Pancreas (tissue), 10 donors: ENCODE results near the gene IL6ST. TPM values are rescaled to one million over a fixed set of nuclear protein-coding genes. Genes with fewer than 3 reads are reported as not detected.

Experiments
- ATAC-seq, 4 donors: fragments of 200-7000 bp; cut with Tn5 transposase; one replicate each; pipeline versions ENCODE4 v1.8.0 to v1.9.1; 2020; ENCODE audit warnings: mild to moderate bottlenecking in 4 of 4, moderate library complexity in 4 of 4
- DNase-seq, 6 donors: peaks; one replicate each; pipeline ENCODE4 v3.0.0-alpha.2; 2020
- FAIRE-seq: peaks from 2 replicates; lab custom pipeline; 2012; peaks lifted over from hg19 to GRCh38; lab: Jason Lieb, UNC
- H3K27ac ChIP-seq, 4 donors: fragments of 200-600 bp; sonication (generic); 1 replicate in 3 of 4; 2 replicates in 1 of 4; pipeline versions ENCODE4 v1.5.0 to v1.8.0; 2020
- H3K27me3 ChIP-seq, 4 donors: fragments of 200-600 bp; one replicate each; pipeline ENCODE4 v1.8.0; 2021
- H3K36me3 ChIP-seq, 3 donors: fragments of 200-600 bp; sonication (generic) in 1 of 3; one replicate each; pipeline versions ENCODE4 v1.5.0 to v1.8.0; 2020 to 2021
- H3K4me1 ChIP-seq, 3 donors: fragments of 200-600 bp; one replicate each; pipeline ENCODE4 v1.8.0; 2021
- H3K4me3 ChIP-seq, 4 donors: fragments of 200-600 bp; sonication (generic) in 2 of 4; one replicate each; pipeline versions ENCODE4 v1.5.0 to v1.8.0; 2020 to 2021
- H3K9me3 ChIP-seq, 4 donors: fragments of 200-600 bp; one replicate each; pipeline ENCODE4 v1.8.0; 2021
- WGBS, 2 donors: extraction: QIAGEN DNeasy Blood & Tissue Kit; methylation state at CpG; one replicate each; pipeline ENCODE4 v1.1.7; 2013; 5-methylcytosine and 5-hydroxymethylcytosine counted together
- intact Hi-C, 3 donors: fragments of 100-400 bp; cut with DNase I; formaldehyde crosslinking; loops; one replicate each; pipeline versions ENCODE4 v1.11.1 to v1.14.2; 2022
- polyA plus RNA-seq, 2 donors: library from polyadenylated mRNA; stranded (reverse); fragments of 200-250 nt; gene quantifications; one replicate each; pipeline ENCODE4 v1.2.3, GENCODE V29; 2013
- total RNA-seq, 6 donors: library from RNA; stranded (reverse); fragmentation: NEBNext Ultra II Directional in 4 of 6; extraction: Animal tissue kit (Norgen Biotek cat#: 25700) in 4 of 6; gene quantifications; one replicate each; pipeline versions ENCODE4 v1.2.1 to v1.2.4, GENCODE V29; 2021 to 2023
- TF ChIP-seq, protein P1 (sequence below), 4 donors: fragments of 200-600 bp; sonication (generic) in 3 of 4; IDR thresholded peaks; one replicate each; pipeline versions ENCODE4 v1.5.0 to v1.8.0; 2021; ENCODE audit warnings: antibody characterized with exemption in 4 of 4
- donor health status: healthy with polysubstance abuse.
- donor health status: DM: no; HTN: no; CAD: no; lungs with moderate emphysema.
- donor health status: DM: no; HTN: no; CAD: no.
- donor health status: control.
- donor health status: control.
- donor health status: Bipolar disorder and iron deficiency.
- donor health status: DM: yes; HTN: yes; CAD: no.
- donor health status: DM: no; HTN: no; CAD: no.
- donor health status: DM: no; HTN: no; CAD: no.
- donor health status: DM: yes; HTN: yes; CAD: no.

The IL6ST gene
- total and polyA plus RNA-seq, 8 donors: 14.5 to 165 (median 63.6) TPM

DNA sequence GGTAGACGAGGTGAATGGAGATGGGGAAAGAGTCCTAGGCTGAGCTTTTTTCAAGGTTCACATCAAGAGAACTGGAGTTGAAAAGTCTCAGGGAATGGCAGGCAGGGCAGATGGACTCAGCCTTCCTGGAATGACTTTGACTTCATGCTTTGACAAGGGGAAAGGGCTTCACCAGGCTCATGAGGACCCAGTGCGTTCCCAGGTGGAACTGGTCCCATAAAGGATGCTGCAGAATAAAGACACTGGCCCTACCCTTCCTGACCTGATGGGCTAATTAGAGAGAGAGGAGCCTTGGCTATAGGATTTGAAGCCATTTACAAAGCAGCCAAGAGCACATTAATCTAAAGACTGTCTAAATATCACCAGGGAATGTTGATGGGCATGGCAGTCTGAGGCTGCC lies 79.8 kb downstream of the IL6ST start:
- Histone ChIP-seq H3K36me3 (no peaks in the 10 kb centered on the region), H3K9me3 (no peaks in the 10 kb centered on the region), H3K27me3 (no peaks in the 10 kb centered on the region), H3K4me1 (no peaks in the 10 kb centered on the region), H3K27ac (no peak overlapping the region), H3K4me3 (no peak overlapping the region)
- WGBS, 2 donors: 93 to 96% methylated on average over 2 of the region's 2 CpGs
- FAIRE-seq (no peak), ATAC-seq (no peak), DNase-seq (no peak)
- TF ChIP-seq, protein P1, sequence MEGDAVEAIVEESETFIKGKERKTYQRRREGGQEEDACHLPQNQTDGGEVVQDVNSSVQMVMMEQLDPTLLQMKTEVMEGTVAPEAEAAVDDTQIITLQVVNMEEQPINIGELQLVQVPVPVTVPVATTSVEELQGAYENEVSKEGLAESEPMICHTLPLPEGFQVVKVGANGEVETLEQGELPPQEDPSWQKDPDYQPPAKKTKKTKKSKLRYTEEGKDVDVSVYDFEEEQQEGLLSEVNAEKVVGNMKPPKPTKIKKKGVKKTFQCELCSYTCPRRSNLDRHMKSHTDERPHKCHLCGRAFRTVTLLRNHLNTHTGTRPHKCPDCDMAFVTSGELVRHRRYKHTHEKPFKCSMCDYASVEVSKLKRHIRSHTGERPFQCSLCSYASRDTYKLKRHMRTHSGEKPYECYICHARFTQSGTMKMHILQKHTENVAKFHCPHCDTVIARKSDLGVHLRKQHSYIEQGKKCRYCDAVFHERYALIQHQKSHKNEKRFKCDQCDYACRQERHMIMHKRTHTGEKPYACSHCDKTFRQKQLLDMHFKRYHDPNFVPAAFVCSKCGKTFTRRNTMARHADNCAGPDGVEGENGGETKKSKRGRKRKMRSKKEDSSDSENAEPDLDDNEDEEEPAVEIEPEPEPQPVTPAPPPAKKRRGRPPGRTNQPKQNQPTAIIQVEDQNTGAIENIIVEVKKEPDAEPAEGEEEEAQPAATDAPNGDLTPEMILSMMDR (IDR thresholded peaks at IDR 0.05): no peak
- intact Hi-C loops: no loop called here

DNA sequence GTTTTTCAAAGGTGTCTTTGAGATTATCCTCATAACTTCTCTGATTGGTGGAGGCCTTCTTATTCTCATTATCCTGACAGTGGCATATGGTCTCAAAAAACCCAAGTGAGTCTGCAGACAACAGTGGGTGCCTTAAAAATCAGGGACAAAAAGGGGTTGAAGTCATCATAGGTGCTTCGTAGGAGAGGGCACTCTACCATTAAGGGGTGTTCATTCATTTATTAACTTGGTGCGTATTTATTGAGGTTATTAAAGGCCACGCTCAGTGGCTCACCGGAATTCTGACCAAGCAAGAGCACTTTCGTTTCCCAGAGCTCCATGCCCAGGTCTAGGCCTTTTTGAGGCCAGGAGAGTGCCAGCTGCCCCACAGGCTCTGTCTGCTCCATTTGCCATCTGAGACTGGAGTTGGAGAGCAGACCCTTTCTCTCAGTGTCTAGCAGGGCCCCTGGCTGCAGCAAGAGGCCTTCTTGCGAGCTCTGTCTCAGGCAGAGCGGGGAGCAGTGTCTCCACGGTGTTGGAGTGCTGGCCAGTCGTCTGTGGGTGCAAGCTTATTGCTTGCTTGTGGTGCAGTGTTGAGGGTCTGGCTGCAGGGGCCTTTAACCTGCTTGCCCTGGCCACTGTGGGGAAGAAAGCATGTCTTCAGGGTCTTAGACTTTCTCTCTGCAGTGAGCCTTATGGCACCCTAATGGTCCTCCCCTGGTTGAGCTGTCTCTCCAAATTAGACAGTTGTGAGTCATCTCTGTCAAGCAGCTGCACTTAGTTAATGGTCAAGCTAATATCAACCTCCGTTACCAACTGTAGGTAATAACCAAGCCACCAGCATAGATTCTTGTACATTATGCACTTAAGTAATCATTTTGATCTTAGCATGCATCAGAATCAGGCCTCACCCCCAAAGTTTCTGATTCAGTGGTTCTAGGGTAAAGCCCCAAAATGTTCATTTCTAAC lies 81.0 kb downstream of the IL6ST start:
- no peaks in the 10 kb centered on the region for H3K36me3 ChIP-seq
- H3K4me3 ChIP-seq: no peak overlapping the region
- no peak for ATAC-seq
- H3K27ac ChIP-seq: no peak overlapping the region
- H3K27me3 ChIP-seq: no peaks in the 10 kb centered on the region
- TF ChIP-seq, protein P1 (IDR thresholded peaks at IDR 0.05): no peak
- intact Hi-C loops: no loop called here
- FAIRE-seq: no peak
- no peaks in the 10 kb centered on the region for H3K9me3 ChIP-seq
- WGBS, 2 donors: 89 to 94% methylated on average over 10 of the region's 10 CpGs
- no peaks in the 10 kb centered on the region for H3K4me1 ChIP-seq
- DNase-seq: no peak

DNA sequence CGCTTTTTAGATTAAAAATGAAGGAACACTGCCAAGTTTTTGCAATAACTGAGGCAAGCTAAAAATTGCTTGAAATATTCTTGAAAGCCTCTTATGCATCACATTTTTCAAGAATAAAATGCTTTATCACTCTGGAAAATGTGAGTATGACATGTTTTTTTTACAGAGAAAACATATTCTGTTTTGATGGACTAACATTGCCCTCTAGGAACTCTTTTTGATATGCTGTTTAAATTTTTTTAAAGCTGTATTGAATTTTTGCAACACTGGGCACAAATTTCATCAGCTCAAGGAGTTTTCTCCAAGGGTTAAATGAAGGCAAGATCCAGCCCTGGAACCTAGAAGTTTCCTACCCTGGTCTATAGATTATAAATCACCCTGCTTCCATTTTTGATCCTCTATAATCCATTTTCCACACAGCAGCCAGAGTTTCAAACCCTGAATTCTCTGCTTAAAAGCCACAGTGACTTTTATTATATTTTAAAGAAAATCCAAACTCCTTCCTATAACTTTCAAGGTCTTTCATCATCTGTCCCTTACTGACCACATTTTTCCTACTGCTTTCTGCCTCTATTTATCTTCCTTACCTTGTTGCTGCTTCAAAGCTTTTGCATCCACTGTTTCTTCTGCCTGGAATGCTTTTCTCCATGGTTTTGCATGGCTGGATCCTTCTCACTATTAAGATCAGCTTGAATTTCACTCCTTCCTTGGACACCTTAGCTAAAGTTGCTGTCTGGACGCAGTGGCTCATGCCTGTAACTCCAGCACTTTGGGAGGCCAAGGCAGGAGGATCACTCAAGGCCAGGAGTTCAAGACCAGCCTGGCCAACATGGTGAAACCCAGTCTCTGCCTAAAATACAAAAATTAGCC lies 82.7 kb downstream of the IL6ST start:
- FAIRE-seq (no peak), DNase-seq (no peak), ATAC-seq (no peak)
- Histone ChIP-seq H3K27me3 (no peaks in the 10 kb centered on the region), H3K4me3 (no peak overlapping the region), H3K36me3 (no peaks in the 10 kb centered on the region), H3K4me1 (no peaks in the 10 kb centered on the region), H3K27ac (no peak overlapping the region), H3K9me3 (no peaks in the 10 kb centered on the region)
- intact Hi-C loops: no loop called here
- TF ChIP-seq, protein P1 (IDR thresholded peaks at IDR 0.05): no peak
- WGBS, 2 donors: 73 to 83% methylated on average over 2 of the region's 2 CpGs

DNA sequence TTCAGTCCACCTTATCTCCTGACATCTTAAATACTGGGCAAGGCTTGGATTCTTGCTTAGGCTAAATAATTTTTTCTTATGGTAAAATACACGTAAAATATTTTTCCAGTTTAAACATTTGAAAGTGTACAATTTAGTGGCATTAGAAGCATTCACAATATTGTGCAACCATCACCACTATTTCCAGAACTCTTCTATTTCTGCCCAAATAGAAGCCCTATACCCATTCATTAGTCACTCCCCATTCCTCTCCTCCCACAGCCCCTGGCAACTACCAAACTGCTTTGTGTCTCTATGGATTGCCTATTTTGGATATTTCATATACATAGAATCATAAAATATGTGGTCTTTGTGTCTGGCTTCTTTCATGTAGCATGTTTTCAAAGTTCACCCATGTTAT lies 86.0 kb downstream of the IL6ST start:
- Histone ChIP-seq H3K4me3 (no peak overlapping the region), H3K4me1 (no peaks in the 10 kb centered on the region), H3K36me3 (no peaks in the 10 kb centered on the region), H3K27ac (no peak overlapping the region), H3K9me3 (no peaks in the 10 kb centered on the region), H3K27me3 (no peaks in the 10 kb centered on the region)
- WGBS, 2 donors: 56 to 60% methylated on average over 1 of the region's 1 CpG
- FAIRE-seq: no peak
- TF ChIP-seq, protein P1 (IDR thresholded peaks at IDR 0.05): no peak
- no peak for DNase-seq
- ATAC-seq: no peak
- intact Hi-C loops: no loop called here
